GM21737 (cell line): Measurements from ENCODE around the gene SPDYE3.

ENCODE experiments used
- ATAC-seq: cut with Tn5 transposase; IDR thresholded peaks from one replicate; pipeline ENCODE4 v1.9.1; 2021; ENCODE audit warnings: mild to moderate bottlenecking, moderate library complexity; ENCODE audit not compliant: unreplicated experiment

The SPDYE3 gene

GRCh38 chr7:100369105-100369504 lies 61.6 kb downstream of the SPDYE3 start:
- ATAC-seq: peak; percentile 49

GRCh38 chr7:100370303-100370702 lies 62.8 kb downstream of the SPDYE3 start:
- ATAC-seq: no peak

GRCh38 chr7:100370746-100371145 lies 63.2 kb downstream of the SPDYE3 start:
- no peak for ATAC-seq

- no peak for ATAC-seq
Observed at GRCh38 chr7:100371561-100372171, 64.2 kb downstream of the SPDYE3 start.
